ENCODE data around the gene DOK5.
"Not testable (repeated sequence)": the region's sequence is repeated elsewhere in the genome, so short reads cannot be mapped to it uniquely, and the experiment has no call there.

The DOK5 gene

GRCh38 chr20:54469952-54470351, 5.4 kb upstream of the DOK5 start:
- in situ Hi-C loops (cut with MboI; ENCODE audit: low sequenced_read_pairs): no loop called here

- in situ Hi-C loops (cut with MboI; ENCODE audit: low sequenced_read_pairs): no loop called here
Measured at GRCh38 chr20:54470697-54471096, 4.7 kb upstream of the DOK5 start.

- in situ Hi-C loops (cut with MboI; ENCODE audit: low sequenced_read_pairs): no loop called here
Measured at GRCh38 chr20:54472607-54473006, 2.8 kb upstream of the DOK5 start.

GRCh38 chr20:54473340-54473739, 2.1 kb upstream of the DOK5 start:
- in situ Hi-C loops (cut with MboI; ENCODE audit: low sequenced_read_pairs): no loop called here

GRCh38 chr20:54474046-54474445, 1.3 kb upstream of the DOK5 start:
- in situ Hi-C loops (cut with MboI; ENCODE audit: low sequenced_read_pairs): no loop called here

- in situ Hi-C loops (cut with MboI; ENCODE audit: low sequenced_read_pairs): no loop called here
Measured at GRCh38 chr20:54474866-54475265, 527 bp upstream of the DOK5 start.

GRCh38 chr20:54476169-54477009, 996 bp downstream of the DOK5 start:
- in situ Hi-C loops (cut with MboI; ENCODE audit: low sequenced_read_pairs): no loop called here

- in situ Hi-C loops (cut with MboI; ENCODE audit: low sequenced_read_pairs): no loop called here
Measured at GRCh38 chr20:54477191-54477955, 2.0 kb downstream of the DOK5 start.

GRCh38 chr20:54479138-54479906, 3.9 kb downstream of the DOK5 start:
- in situ Hi-C loops (cut with MboI; ENCODE audit: low sequenced_read_pairs): no loop called here

GRCh38 chr20:54479937-54480336, 4.5 kb downstream of the DOK5 start:
- in situ Hi-C loops (cut with MboI; ENCODE audit: low sequenced_read_pairs): not testable (repeated sequence)

- in situ Hi-C loops (cut with MboI; ENCODE audit: low sequenced_read_pairs): no loop called here
Measured at GRCh38 chr20:54481442-54481841, 6.0 kb downstream of the DOK5 start.

- in situ Hi-C loops (cut with MboI; ENCODE audit: low sequenced_read_pairs): no loop called here
Measured at GRCh38 chr20:54485631-54486030, 10.2 kb downstream of the DOK5 start.

- in situ Hi-C loops (cut with MboI; ENCODE audit: low sequenced_read_pairs): no loop called here
Measured at GRCh38 chr20:54486585-54486984, 11.2 kb downstream of the DOK5 start.

GRCh38 chr20:54488442-54488841, 13.0 kb downstream of the DOK5 start:
- in situ Hi-C loops (cut with MboI; ENCODE audit: low sequenced_read_pairs): no loop called here

- in situ Hi-C loops (cut with MboI; ENCODE audit: low sequenced_read_pairs): no loop called here
Measured at GRCh38 chr20:54491506-54491905, 16.1 kb downstream of the DOK5 start.

- in situ Hi-C loops (cut with MboI; ENCODE audit: low sequenced_read_pairs): no loop called here
Measured at GRCh38 chr20:54494303-54495006, 19.1 kb downstream of the DOK5 start.

GRCh38 chr20:54497931-54498718, 22.7 kb downstream of the DOK5 start:
- in situ Hi-C loops (cut with MboI; ENCODE audit: low sequenced_read_pairs): no loop called here

- in situ Hi-C loops (cut with MboI; ENCODE audit: low sequenced_read_pairs): no loop called here
Measured at GRCh38 chr20:54499111-54499510, 23.7 kb downstream of the DOK5 start.

- in situ Hi-C loops (cut with MboI; ENCODE audit: low sequenced_read_pairs): no loop called here
Measured at GRCh38 chr20:54502179-54502578, 26.8 kb downstream of the DOK5 start.

GRCh38 chr20:54506643-54507042, 31.2 kb downstream of the DOK5 start:
- in situ Hi-C loops (cut with MboI; ENCODE audit: low sequenced_read_pairs): no loop called here

Measured in hTERT RPE-1 (cell line).